A549 (cell line): Measurements from ENCODE around the gene NT5C3A.
"Not testable (repeated sequence)": the region's sequence is repeated elsewhere in the genome, so short reads cannot be mapped to it uniquely, and the experiment has no call there.

Experiments
- BCL3 ChIP-seq: fragments of >200 bp; sonication (Bioruptor Twin); formaldehyde crosslinking; IDR thresholded peaks from 3 replicates; pipeline ENCODE4 v1.6.1; 2016
- CTCF ChIP-seq: fragments of >200 bp; sonication (Bioruptor Twin); formaldehyde crosslinking; IDR thresholded peaks from 3 replicates; pipeline ENCODE4 v1.5.1; 2016
- MAFK ChIP-seq: fragments of 450-650 bp; IDR thresholded peaks from 2 replicates; pipeline ENCODE4 v1.6.1; 2014; ENCODE audit not compliant: partially characterized antibody
- NPAS2 ChIP-seq: fragments of 250-450 bp; sonication (Bioruptor Pico); IDR thresholded peaks from 2 replicates; pipeline ENCODE4 v1.8.0; 2022; ENCODE audit warnings: mild to moderate bottlenecking, moderate library complexity, borderline replicate concordance
- POLR2A ChIP-seq: IDR thresholded peaks from 2 replicates; pipeline ENCODE4 v1.6.1; 2012; ENCODE audit warnings: mild to moderate bottlenecking, low read length
- POLR2AphosphoS2 ChIP-seq: conservative IDR thresholded peaks from 2 replicates; pipeline ENCODE4 v1.6.1; 2012; ENCODE audit warnings: low read length, improper control_type of control experiment, inconsistent platforms
- RNF2 ChIP-seq: fragments of 200-600 bp; sonication (generic); IDR thresholded peaks from 2 replicates; pipeline ENCODE4 v1.6.1; 2016; ENCODE audit warnings: low read depth, mild to moderate bottlenecking, antibody characterized with exemption, moderate library complexity, borderline replicate concordance

- TF ChIP-seq RNF2; POLR2A; POLR2AphosphoS2; BCL3; MAFK; NPAS2 (CRISPR knock-in tag); CTCF: not testable (repeated sequence)
Measured at GRCh38 chr7:33094745-33095275, 32.2 kb upstream of the NT5C3A start.
